K562 (cell line): ENCODE results near the gene ZBTB48. TPM values are rescaled to one million over a fixed set of nuclear protein-coding genes. Genes with fewer than 3 reads are reported as not detected.

Experiments used
- ARHGAP35 ChIP-seq: fragments of 450-650 bp; IDR thresholded peaks from 2 replicates; pipeline ENCODE4 v1.6.1; 2018; ENCODE audit not compliant: partially characterized antibody
- ATF1 ChIP-seq, 2 experiments: fragments of 450-650 bp in 1 of 2; IDR thresholded peaks; 2 replicates each; pipeline ENCODE4 v1.6.1; 2016; ENCODE audit warnings: missing compliant biosample characterization in 1 of 2, missing genetic modification characterization in 1 of 2
- BMI1 ChIP-seq: fragments of 150-350 bp; IDR thresholded peaks from 2 replicates; pipeline ENCODE4 v1.6.1; 2014; ENCODE audit warnings: low read length
- CHD1 ChIP-seq: fragments of 200-600 bp; sonication (generic); IDR thresholded peaks from one replicate; pipeline ENCODE4 v1.6.1; 2012; ENCODE audit warnings: mild to moderate bottlenecking, moderate library complexity, low read length, inconsistent platforms
- E2F3 ChIP-seq: fragments of 250-450 bp; sonication (Bioruptor Pico); IDR thresholded peaks from 2 replicates; pipeline ENCODE4 v1.4.0; 2020; ENCODE audit warnings: mild to moderate bottlenecking
- E4F1 ChIP-seq: fragments of 250-450 bp; sonication (Bioruptor Pico); IDR thresholded peaks from 2 replicates; pipeline ENCODE4 v1.5.0; 2021; ENCODE audit warnings: mild to moderate bottlenecking, borderline replicate concordance
- ELF1 ChIP-seq: fragments of 200-800 bp; sonication (Bioruptor generic); IDR thresholded peaks from 2 replicates; pipeline ENCODE4 v1.6.1; 2016; ENCODE audit warnings: missing genetic modification characterization, missing compliant biosample characterization
- NCOR1 ChIP-seq: fragments of 450-650 bp; IDR thresholded peaks from 2 replicates; pipeline ENCODE4 v1.6.1; 2016; ENCODE audit warnings: mild to moderate bottlenecking, moderate library complexity
- NR4A1 ChIP-seq, 2 experiments: fragments of 250-450 bp in 1 of 2; fragments of 450-650 bp in 1 of 2; sonication (Bioruptor Pico) in 1 of 2; IDR thresholded peaks; 2 replicates each; pipeline versions ENCODE4 v1.4.0 to v1.6.1; 2016 to 2020; ENCODE audit warnings: mild to moderate bottlenecking in 2 of 2, missing compliant biosample characterization in 1 of 2, missing genetic modification characterization in 1 of 2, moderate library complexity in 1 of 2
- PTBP1 ChIP-seq: fragments of 200-400 bp; formaldehyde crosslinking; IDR thresholded peaks from 2 replicates; pipeline ENCODE4 v1.6.1; 2017; ENCODE audit warnings: low read depth, low read length
- RB1 ChIP-seq: fragments of 450-650 bp; IDR thresholded peaks from 2 replicates; pipeline ENCODE4 v1.6.1; 2017; ENCODE audit warnings: low read depth, mild to moderate bottlenecking
- RBM39 ChIP-seq: fragments of 200-400 bp; formaldehyde crosslinking; optimal IDR thresholded peaks from 2 replicates; pipeline ENCODE3; 2018; ENCODE audit warnings: low read depth, low read length
- RCOR1 ChIP-seq, 2 experiments: IDR thresholded peaks; 2 replicates each; pipeline ENCODE4 v1.6.1; 2012; ENCODE audit warnings: low read depth in 2 of 2, low read length in 2 of 2, borderline replicate concordance in 1 of 2, improper control_type of control experiment in 1 of 2
- SMARCA4 ChIP-seq: fragments of 450-650 bp; IDR thresholded peaks from 2 replicates; pipeline ENCODE4 v1.6.1; 2016
- TAF15 ChIP-seq: fragments of 200-400 bp; formaldehyde crosslinking; IDR thresholded peaks from 2 replicates; pipeline ENCODE4 v1.6.1; 2017; ENCODE audit warnings: mild to moderate bottlenecking, low read depth, low read length, moderate library complexity
- TGIF2 ChIP-seq: sonication (generic); formaldehyde crosslinking; IDR thresholded peaks from 2 replicates; pipeline ENCODE4 v1.8.1; 2022; ENCODE audit warnings: mild to moderate bottlenecking, missing genetic modification reagents, moderate library complexity
- ZNF146 ChIP-seq: IDR thresholded peaks from one replicate; pipeline ENCODE4 v1.6.1; 2018; ENCODE audit warnings: missing compliant biosample characterization; ENCODE audit not compliant: unreplicated experiment
- ZNF24 ChIP-seq: fragments of 450-650 bp; IDR thresholded peaks from 2 replicates; pipeline ENCODE4 v1.6.1; 2016
- ZNF512 ChIP-seq: IDR thresholded peaks from 2 replicates; pipeline ENCODE4 v1.6.1; 2016; ENCODE audit warnings: missing genetic modification characterization, missing compliant biosample characterization
- polyA plus RNA-seq, 8 experiments: library from polyadenylated mRNA; depleted of rRNA in 4 of 8; stranded (reverse) in 5 of 8; unstranded in 3 of 8; fragments of >200 nt; fragmentation: Nextera tagmentation in 2 of 8; fragmentation: Illumina TruSeq in 1 of 8; extraction: Ambion mirVana in 2 of 8; extraction: Trizol in 1 of 8; gene quantifications; 2 replicates each; pipeline versions ENCODE4 v1.2.1 to v1.2.3, GENCODE V29; 2011 to 2014; ENCODE audit warnings: inconsistent platforms in 1 of 8, missing spikeins in 1 of 8
- total RNA-seq, 7 experiments: library from RNA; depleted of rRNA in 6 of 7; stranded (reverse); fragments of >200 nt in 6 of 7; fragmentation: Illumina TruSeq in 2 of 7; extraction: Trizol in 2 of 7; gene quantifications; 2 replicates each; pipeline versions ENCODE4 v1.2.1 to v1.2.3, GENCODE V29; 2011 to 2021; ENCODE audit warnings: low replicate concordance in 1 of 7
- TF ChIP-seq, protein P1 (sequence below): IDR thresholded peaks from 2 replicates; pipeline ENCODE4 v1.6.1; 2014; ENCODE audit warnings: antibody characterized with exemption
- TF ChIP-seq, protein P2 (sequence below): fragments of 250-450 bp; sonication (Bioruptor Pico); IDR thresholded peaks from 2 replicates; pipeline ENCODE4 v1.9.0; 2021; ENCODE audit warnings: mild to moderate bottlenecking, inconsistent platforms

The ZBTB48 gene
- total and polyA plus RNA-seq, 9 of the 15 experiments (the other 6 are each of a cell fraction or from before 2014, with no cell fraction given) = 1.9 to 66.9 (median 29.5) TPM

GRCh38 chr1:6601923-6602668 is 22.3 kb downstream of the ZBTB48 start (continued):
- TF ChIP-seq, protein P1, sequence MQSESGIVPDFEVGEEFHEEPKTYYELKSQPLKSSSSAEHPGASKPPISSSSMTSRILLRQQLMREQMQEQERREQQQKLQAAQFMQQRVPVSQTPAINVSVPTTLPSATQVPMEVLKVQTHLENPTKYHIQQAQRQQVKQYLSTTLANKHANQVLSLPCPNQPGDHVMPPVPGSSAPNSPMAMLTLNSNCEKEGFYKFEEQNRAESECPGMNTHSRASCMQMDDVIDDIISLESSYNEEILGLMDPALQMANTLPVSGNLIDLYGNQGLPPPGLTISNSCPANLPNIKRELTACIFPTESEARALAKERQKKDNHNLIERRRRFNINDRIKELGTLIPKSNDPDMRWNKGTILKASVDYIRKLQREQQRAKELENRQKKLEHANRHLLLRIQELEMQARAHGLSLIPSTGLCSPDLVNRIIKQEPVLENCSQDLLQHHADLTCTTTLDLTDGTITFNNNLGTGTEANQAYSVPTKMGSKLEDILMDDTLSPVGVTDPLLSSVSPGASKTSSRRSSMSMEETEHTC = peak; percentile 30; the same call in 1 of the 2 replicates
- TF ChIP-seq E2F3 (CRISPR knock-in tag) (peak; percentile 62), RCOR1 (IDR thresholded peaks at IDR 0.05; ENCODE audit: borderline replicate concordance in 1 of 2, low read depth in 2 of 2, low read length in 2 of 2) (0 out of 4 replicates have a peak, but pooled peaks of 1 of the 2 experiments have one; percentile 20), TGIF2 (CRISPR knock-in tag) (peak; percentile 97; the same call in 1 of the 2 replicates), ZNF146 (CRISPR knock-in tag) (peak; percentile 36), SMARCA4 (no peak), ARHGAP35 (no peak), BMI1 (no peak), ELF1 (tag) (peak; percentile 69; the same call in 1 of the 2 replicates), PTBP1 (0 out of 2 replicates have a peak, but pooled peaks have one; percentile 31), NCOR1 (no peak), NR4A1 (CRISPR knock-in tag; IDR thresholded peaks at IDR 0.05) (0 out of 2 replicates have a peak, but pooled peaks have one; percentile 41), NR4A1 (tag; IDR thresholded peaks at IDR 0.05) (no peak), E4F1 (CRISPR knock-in tag) (no peak), RB1 (peak; percentile 71; the same call in 1 of the 2 replicates), ZNF24 (0 out of 2 replicates have a peak, but pooled peaks have one; percentile 42), TAF15 (no peak), ATF1 (CRISPR knock-in tag; IDR thresholded peaks at IDR 0.05) (no peak), ATF1 (tag; IDR thresholded peaks at IDR 0.05) (no peak), CHD1 (peak; percentile 89), ZNF512 (tag) (no peak), RBM39 (no peak)
- TF ChIP-seq, protein P2, sequence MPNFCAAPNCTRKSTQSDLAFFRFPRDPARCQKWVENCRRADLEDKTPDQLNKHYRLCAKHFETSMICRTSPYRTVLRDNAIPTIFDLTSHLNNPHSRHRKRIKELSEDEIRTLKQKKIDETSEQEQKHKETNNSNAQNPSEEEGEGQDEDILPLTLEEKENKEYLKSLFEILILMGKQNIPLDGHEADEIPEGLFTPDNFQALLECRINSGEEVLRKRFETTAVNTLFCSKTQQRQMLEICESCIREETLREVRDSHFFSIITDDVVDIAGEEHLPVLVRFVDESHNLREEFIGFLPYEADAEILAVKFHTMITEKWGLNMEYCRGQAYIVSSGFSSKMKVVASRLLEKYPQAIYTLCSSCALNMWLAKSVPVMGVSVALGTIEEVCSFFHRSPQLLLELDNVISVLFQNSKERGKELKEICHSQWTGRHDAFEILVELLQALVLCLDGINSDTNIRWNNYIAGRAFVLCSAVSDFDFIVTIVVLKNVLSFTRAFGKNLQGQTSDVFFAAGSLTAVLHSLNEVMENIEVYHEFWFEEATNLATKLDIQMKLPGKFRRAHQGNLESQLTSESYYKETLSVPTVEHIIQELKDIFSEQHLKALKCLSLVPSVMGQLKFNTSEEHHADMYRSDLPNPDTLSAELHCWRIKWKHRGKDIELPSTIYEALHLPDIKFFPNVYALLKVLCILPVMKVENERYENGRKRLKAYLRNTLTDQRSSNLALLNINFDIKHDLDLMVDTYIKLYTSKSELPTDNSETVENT = peak; percentile 92
